GM12878 (cell line): ENCODE results near the gene LRFN2. TPM values are rescaled to one million over a fixed set of nuclear protein-coding genes. Genes with fewer than 3 reads are reported as not detected.

Experiments used
- ATAC-seq: fragments of 200-7000 bp; cut with Tn5 transposase; 3 replicates; pipeline ENCODE4 v1.9.1; 2020; ENCODE audit warnings: mild to moderate bottlenecking, moderate library complexity
- Bru-seq: library from RNA; stranded (reverse); fragments of 400-500 nt; gene quantifications from one replicate; lab custom pipeline; 2021; lab: Mats Ljungman, UMichigan
- BruChase-seq, 2 experiments: library from RNA; stranded (reverse); fragments of 400-500 nt; gene quantifications; one replicate each; lab custom pipeline; 2021; lab: Mats Ljungman, UMichigan
- BruUV-seq: library from RNA; stranded (reverse); fragments of 400-500 nt; replicated peaks from 2 replicates; lab custom pipeline; 2021; lab: Mats Ljungman, UMichigan
- CTCF ChIA-PET: fragments of 300-600 bp; sonication (Branson Sonifier 250); formaldehyde crosslinking; extraction: SDS; loops from one replicate; lab custom pipeline; 2021; ENCODE audit warnings: inconsistent platforms; lab: Yijun Ruan, JAX
- POLR2A ChIA-PET: fragments of 350-600 bp; formaldehyde crosslinking; extraction: SDS; loops from one replicate; lab custom pipeline; 2021; ENCODE audit warnings: inconsistent platforms; lab: Charles Lee
- RAD21 ChIA-PET: fragments of 300-600 bp; sonication (Branson Sonifier 250); formaldehyde crosslinking; loops from one replicate; lab custom pipeline; 2023; ENCODE audit warnings: antibody characterized with exemption; ENCODE audit not compliant: unreplicated experiment; lab: Charles Lee
- SMC1A ChIA-PET: fragments of 300-600 bp; sonication (Branson Sonifier 250); formaldehyde crosslinking; loops from one replicate; lab custom pipeline; 2023; ENCODE audit not compliant: unreplicated experiment, uncharacterized antibody; lab: Charles Lee
- DNase-seq: peaks from one replicate; pipeline ENCODE4 v3.0.0-alpha.2; 2011; ENCODE audit warnings: low read depth, low spot score
- FAIRE-seq: peaks from 3 replicates; lab custom pipeline; 2011; peaks lifted over from hg19 to GRCh38; lab: Jason Lieb, UNC
- H2AFZ ChIP-seq: 2 replicates; pipeline ENCODE4 v1.6.0; 2011; ENCODE audit warnings: low read depth, low read length, control low read depth; ENCODE audit not compliant: control insufficient read depth
- H3K27ac ChIP-seq: 2 replicates; pipeline ENCODE4 v1.5.1; 2011; ENCODE audit warnings: control low read depth; ENCODE audit not compliant: control insufficient read depth, insufficient read depth
- H3K27me3 ChIP-seq, 2 experiments: replicated peaks in 1 of 2; 2 replicates each; pipeline versions ENCODE4 v1.6.0 to v1.6.1; 2011; ENCODE audit warnings: low read length in 1 of 2; ENCODE audit not compliant: control insufficient read depth in 2 of 2, insufficient read depth in 2 of 2
- H3K36me3 ChIP-seq, 2 experiments: 2 replicates each; pipeline ENCODE4 v1.5.1; 2011; ENCODE audit warnings: low read length in 1 of 2; ENCODE audit not compliant: control insufficient read depth in 2 of 2, insufficient read depth in 2 of 2
- H3K4me1 ChIP-seq: 2 replicates; pipeline ENCODE4 v1.6.1; 2011; ENCODE audit warnings: mild to moderate bottlenecking, low read length, moderate library complexity, mixed read lengths; ENCODE audit not compliant: control insufficient read depth, insufficient read depth
- H3K4me2 ChIP-seq: 2 replicates; pipeline ENCODE4 v1.6.0; 2011; ENCODE audit warnings: control low read depth; ENCODE audit not compliant: control insufficient read depth, insufficient read depth
- H3K4me3 ChIP-seq: fragments of 200-600 bp; sonication (generic); 2 replicates; pipeline ENCODE4 v1.5.1; 2016
- H3K79me2 ChIP-seq: 2 replicates; pipeline ENCODE4 v1.6.0; 2011; ENCODE audit warnings: low read length; ENCODE audit not compliant: control insufficient read depth, insufficient read depth
- H3K9ac ChIP-seq: 2 replicates; pipeline ENCODE4 v1.8.0; 2011; ENCODE audit warnings: low read length, control low read depth, mixed read lengths; ENCODE audit not compliant: control insufficient read depth, insufficient read depth
- H3K9me3 ChIP-seq: replicated peaks from 3 replicates; pipeline ENCODE4 v1.5.1; 2011; ENCODE audit warnings: mild to moderate bottlenecking, low read length; ENCODE audit not compliant: control insufficient read depth, insufficient read depth
- H4K20me1 ChIP-seq: 2 replicates; pipeline ENCODE4 v1.6.0; 2011; ENCODE audit not compliant: control insufficient read depth, insufficient read depth
- BHLHE40 ChIP-seq, 2 experiments: fragments of 450-650 bp in 1 of 2; IDR thresholded peaks; 2 replicates each; pipeline ENCODE4 v1.6.1; 2011 to 2017; ENCODE audit warnings: low read depth in 2 of 2, borderline replicate concordance in 1 of 2, improper control_type of control experiment in 1 of 2, low read length in 1 of 2, mild to moderate bottlenecking in 1 of 2
- EZH2 ChIP-seq: IDR thresholded peaks from 2 replicates; pipeline ENCODE4 v1.6.1; 2012; ENCODE audit warnings: low read depth, mild to moderate bottlenecking, control low read depth, inconsistent platforms, low read length, borderline replicate concordance; ENCODE audit not compliant: control insufficient read depth
- HDAC6 ChIP-seq: fragments of 200-600 bp; sonication (generic); IDR thresholded peaks from one replicate; pipeline ENCODE4 v1.8.0; 2017; ENCODE audit warnings: antibody characterized with exemption; ENCODE audit not compliant: unreplicated experiment
- IKZF1 ChIP-seq: fragments of 450-650 bp; conservative IDR thresholded peaks from 2 replicates; pipeline ENCODE4 v1.6.1; 2017; ENCODE audit warnings: antibody characterized with exemption, mild to moderate bottlenecking
- MYC ChIP-seq: IDR thresholded peaks from 2 replicates; pipeline ENCODE4 v1.6.1; 2011; ENCODE audit warnings: mild to moderate bottlenecking, low read length, moderate library complexity, inconsistent platforms; ENCODE audit not compliant: insufficient read depth, insufficient replicate concordance, insufficient read length, severe bottlenecking
- WGBS: methylation state at CpG from one replicate; pipeline ENCODE4 v1.1.6; 2016; ENCODE audit warnings: low lambda C conversion rate; ENCODE audit not compliant: insufficient replicate concordance, insufficient coverage; ENCODE audit errors: missing lambda C conversion rate; 5-methylcytosine and 5-hydroxymethylcytosine counted together
- in situ Hi-C: fragments of 300-500 bp; cut with MboI; formaldehyde crosslinking; loops from 9 replicates; pipeline ENCODE4 v1.14.3; 2018; ENCODE audit warnings: mixed read lengths
- intact Hi-C: fragments of 100-400 bp; cut with micrococcal nuclease; formaldehyde crosslinking; loops from one replicate; pipeline ENCODE4 v1.14.2; 2022; ENCODE audit not compliant: unreplicated experiment
- long read RNA-seq, 2 experiments: library from polyadenylated mRNA; unstranded; transcript quantifications; one replicate each; pipeline ENCODE4 v2.0.0, GENCODE V29; 2019 to 2020
- polyA minus RNA-seq, 3 experiments: library from RNA; depleted of rRNA, polyadenylated mRNA; stranded (reverse); fragments of >200 nt; gene quantifications; 2 replicates each; pipeline ENCODE4 v1.2.3, GENCODE V29; 2011
- polyA plus RNA-seq, 11 experiments: library from polyadenylated mRNA; depleted of rRNA in 4 of 11; unstranded in 6 of 11; stranded (reverse) in 5 of 11; fragments of >200 nt; fragmentation: Nextera tagmentation in 4 of 11; fragmentation: Illumina TruSeq in 1 of 11; extraction: Ambion mirVana in 4 of 11; extraction: Trizol in 1 of 11; gene quantifications; 1 replicate in 1 of 11; 2 replicates in 10 of 11; pipeline versions ENCODE4 v1.2.1 to v1.2.3, GENCODE V29; 2011 to 2016; ENCODE audit warnings: inconsistent platforms in 2 of 11, missing spikeins in 2 of 11, low read depth in 1 of 11
- total RNA-seq, 4 experiments: library from RNA; depleted of rRNA in 3 of 4; stranded (reverse); fragments of >200 nt in 3 of 4; fragmentation: Illumina TruSeq in 1 of 4; extraction: Trizol in 1 of 4; gene quantifications; 2 replicates each; pipeline versions ENCODE4 v1.2.1 to v1.2.3, GENCODE V29; 2013 to 2021
- TF ChIP-seq, protein P1 (sequence below), 3 experiments: IDR thresholded peaks in 2 of 3; conservative IDR thresholded peaks in 1 of 3; 2 replicates each; pipeline ENCODE4 v1.5.1; 2011; ENCODE audit warnings: low read depth in 3 of 3, low read length in 3 of 3, mild to moderate bottlenecking in 3 of 3, control low read depth in 2 of 3, moderate library complexity in 2 of 3, inconsistent platforms in 1 of 3, mixed read lengths in 1 of 3; ENCODE audit not compliant: control insufficient read depth in 2 of 3, insufficient read depth in 1 of 3; ENCODE audit errors: extremely low read depth in 1 of 3
- TF ChIP-seq, protein P2 (sequence below): fragments of 450-650 bp; conservative IDR thresholded peaks from 2 replicates; pipeline ENCODE4 v1.6.1; 2017; ENCODE audit warnings: mild to moderate bottlenecking, moderate library complexity

Gene LRFN2
- not detected in 2 replicates for total RNA-seq (2013; cell fraction: nucleolus; rRNA removed)
- total RNA-seq (2014; rRNA removed) (not detected in 2 replicates), total RNA-seq (2014; rRNA removed; fragmentation: Illumina TruSeq; extraction: Trizol) (not detected in 2 replicates), total RNA-seq (2021) (not detected in 2 replicates), polyA plus RNA-seq (2011; rRNA removed) (not detected in 2 replicates), polyA plus RNA-seq (2014; fragmentation: Illumina TruSeq; extraction: Trizol) (not detected in 2 replicates), polyA plus RNA-seq (2014; fragmentation: Nextera tagmentation; extraction: Ambion mirVana) (not detected), polyA plus RNA-seq (2014; rRNA removed) (not detected in 2 replicates), polyA plus RNA-seq (2016; fragmentation: Nextera tagmentation; extraction: Ambion mirVana) (not detected), polyA minus RNA-seq (2011; rRNA and poly(A)+ RNA removed) (not detected in 2 replicates), Bru-seq, nascent RNA (percentile 0 among the genes with signal in this experiment), BruChase-seq, experiment 1, labeled RNA remaining after a 6-hour chase (not detected), BruChase-seq, experiment 2, labeled RNA remaining after a 2-hour chase (percentile 0 among the genes with signal in this experiment)
- polyA plus RNA-seq (2011; ENCODE audit: low read depth) = not detected
- not detected in 2 replicates for polyA plus RNA-seq (2011; cell fraction: cytosol; rRNA removed)
- polyA plus RNA-seq (2011; cell fraction: nucleus; rRNA removed) = not detected in 2 replicates
- not detected in 2 replicates for polyA plus RNA-seq (2012)
- not detected in 2 replicates for polyA minus RNA-seq (2011; cell fraction: cytosol; rRNA and poly(A)+ RNA removed)
- polyA minus RNA-seq (2011; cell fraction: nucleus; rRNA and poly(A)+ RNA removed) = not detected in 2 replicates
- long read RNA-seq, experiment 1 = 0 reads
- long read RNA-seq, experiment 2 = 0 reads

DNA sequence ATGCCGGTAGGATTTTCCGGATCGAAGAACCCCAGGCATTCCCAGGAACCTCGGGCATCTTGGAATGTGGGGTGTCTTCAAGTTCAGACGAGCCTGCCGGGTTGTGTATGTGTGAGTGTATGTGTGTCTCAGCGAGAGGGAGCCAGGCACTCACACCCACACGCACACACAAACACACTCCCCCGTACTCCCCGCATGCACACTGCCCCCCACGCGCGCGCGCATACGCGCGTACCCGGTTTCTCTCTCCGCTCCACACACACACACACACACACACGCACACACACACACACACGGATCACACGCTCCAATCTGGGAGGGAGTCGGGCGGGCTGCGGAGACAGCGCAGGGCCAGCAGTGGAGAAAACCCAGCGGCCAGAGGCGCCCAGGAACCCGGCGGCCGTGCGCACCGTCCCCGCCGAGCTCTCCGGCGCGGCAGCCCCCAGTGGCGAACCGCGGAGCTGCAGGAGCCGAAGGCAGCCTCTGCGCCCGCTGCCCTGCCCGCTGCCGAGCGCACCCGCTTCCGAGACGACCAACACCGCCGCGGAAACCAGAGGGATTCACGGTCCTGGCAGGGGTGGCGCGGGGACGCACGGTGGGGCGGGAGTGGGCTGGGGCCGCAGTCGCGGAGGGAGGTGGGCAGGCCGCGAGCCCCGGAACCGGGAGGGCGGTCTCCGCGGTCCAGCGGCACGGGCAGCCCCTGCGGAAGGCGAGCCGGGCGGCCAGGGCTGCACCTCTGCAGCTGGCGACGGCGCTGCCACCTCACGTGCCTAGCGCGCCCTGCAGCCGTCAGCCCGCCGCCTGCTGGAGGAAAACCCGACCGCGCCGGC, at the start of gene LRFN2:
Gene LRFN2, minus strand, starts transcription at position 125 of the 830 bp plus-strand sequence.
- SMC1A ChIA-PET = no interaction called here
- Histone ChIP-seq H3K9me3 (no peaks in the 10 kb centered on the region), H3K27ac (no peak within 1 kb of the TSS), H3K36me3 (no peaks in the 10 kb centered on the region), H4K20me1 (no peaks in the 10 kb centered on the region), H2AFZ (no peak within 1 kb of the TSS), H3K9ac (no peak within 1 kb of the TSS), H3K4me2 (no peak within 1 kb of the TSS), H3K79me2 (no peaks in the 10 kb centered on the region)
- FAIRE-seq (no peak), ATAC-seq (peak; percentile 100)
- TF ChIP-seq, protein P1, sequence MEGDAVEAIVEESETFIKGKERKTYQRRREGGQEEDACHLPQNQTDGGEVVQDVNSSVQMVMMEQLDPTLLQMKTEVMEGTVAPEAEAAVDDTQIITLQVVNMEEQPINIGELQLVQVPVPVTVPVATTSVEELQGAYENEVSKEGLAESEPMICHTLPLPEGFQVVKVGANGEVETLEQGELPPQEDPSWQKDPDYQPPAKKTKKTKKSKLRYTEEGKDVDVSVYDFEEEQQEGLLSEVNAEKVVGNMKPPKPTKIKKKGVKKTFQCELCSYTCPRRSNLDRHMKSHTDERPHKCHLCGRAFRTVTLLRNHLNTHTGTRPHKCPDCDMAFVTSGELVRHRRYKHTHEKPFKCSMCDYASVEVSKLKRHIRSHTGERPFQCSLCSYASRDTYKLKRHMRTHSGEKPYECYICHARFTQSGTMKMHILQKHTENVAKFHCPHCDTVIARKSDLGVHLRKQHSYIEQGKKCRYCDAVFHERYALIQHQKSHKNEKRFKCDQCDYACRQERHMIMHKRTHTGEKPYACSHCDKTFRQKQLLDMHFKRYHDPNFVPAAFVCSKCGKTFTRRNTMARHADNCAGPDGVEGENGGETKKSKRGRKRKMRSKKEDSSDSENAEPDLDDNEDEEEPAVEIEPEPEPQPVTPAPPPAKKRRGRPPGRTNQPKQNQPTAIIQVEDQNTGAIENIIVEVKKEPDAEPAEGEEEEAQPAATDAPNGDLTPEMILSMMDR (IDR thresholded peaks at IDR 0.05 in 2 of 3, conservative IDR thresholded peaks at IDR 0.05 in 1 of 3; ENCODE audit: control insufficient read depth in 2 of 3, extremely low read depth in 1 of 3, insufficient read depth in 1 of 3, low read depth in 3 of 3, low read length in 3 of 3) = peak; percentile 46 to 69 (median 50)
- TF ChIP-seq, protein P2, sequence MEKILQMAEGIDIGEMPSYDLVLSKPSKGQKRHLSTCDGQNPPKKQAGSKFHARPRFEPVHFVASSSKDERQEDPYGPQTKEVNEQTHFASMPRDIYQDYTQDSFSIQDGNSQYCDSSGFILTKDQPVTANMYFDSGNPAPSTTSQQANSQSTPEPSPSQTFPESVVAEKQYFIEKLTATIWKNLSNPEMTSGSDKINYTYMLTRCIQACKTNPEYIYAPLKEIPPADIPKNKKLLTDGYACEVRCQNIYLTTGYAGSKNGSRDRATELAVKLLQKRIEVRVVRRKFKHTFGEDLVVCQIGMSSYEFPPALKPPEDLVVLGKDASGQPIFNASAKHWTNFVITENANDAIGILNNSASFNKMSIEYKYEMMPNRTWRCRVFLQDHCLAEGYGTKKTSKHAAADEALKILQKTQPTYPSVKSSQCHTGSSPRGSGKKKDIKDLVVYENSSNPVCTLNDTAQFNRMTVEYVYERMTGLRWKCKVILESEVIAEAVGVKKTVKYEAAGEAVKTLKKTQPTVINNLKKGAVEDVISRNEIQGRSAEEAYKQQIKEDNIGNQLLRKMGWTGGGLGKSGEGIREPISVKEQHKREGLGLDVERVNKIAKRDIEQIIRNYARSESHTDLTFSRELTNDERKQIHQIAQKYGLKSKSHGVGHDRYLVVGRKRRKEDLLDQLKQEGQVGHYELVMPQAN = no peak
- TF ChIP-seq EZH2 (0 out of 2 replicates have a peak, but pooled peaks have one; percentile 15), MYC (no peak), IKZF1 (0 out of 2 replicates have a peak, but pooled peaks have one; percentile 14), HDAC6 (peak; percentile 80), BHLHE40 (IDR thresholded peaks at IDR 0.05; ENCODE audit: borderline replicate concordance in 1 of 2, low read depth in 2 of 2, low read length in 1 of 2) (peak; percentile 58 to 89; a peak in 3 of 4 replicates)
- TF ChIP-seq, all 136 proteins: peak for 5
- in situ Hi-C loops (no loop called here), intact Hi-C loops (no loop called here)
- H3K4me1 ChIP-seq = no peaks in the 10 kb centered on the region
- CTCF ChIA-PET = no interaction called here
- RAD21 ChIA-PET = no interaction called here
- WGBS = 5% methylated on average over 50 of the region's 89 CpGs
- POLR2A ChIA-PET = no interaction called here
- BruUV-seq = no TSS peak
- H3K27me3 ChIP-seq = peaks cover 3 to 12% of the 10 kb centered on the region in 2 experiments; a peak in 3 of 4 replicates
- H3K4me3 ChIP-seq = no peak within 1 kb of the TSS
- DNase-seq = no peak
